Sigmoid colon (tissue), 4 donors: ENCODE results near the gene IRX4.

Experiments used
- POLR2A ChIP-seq, 2 donors: fragments of 450-650 bp; IDR thresholded peaks; one replicate each; pipeline ENCODE4 v1.6.1; 2016; ENCODE audit warnings: antibody characterized with exemption in 2 of 2, mild to moderate bottlenecking in 2 of 2, moderate library complexity in 2 of 2
- POLR2AphosphoS5 ChIP-seq, 4 donors: sonication (generic); formaldehyde crosslinking; IDR thresholded peaks; one replicate each; pipeline ENCODE4 v1.6.1; 2017; ENCODE audit warnings: antibody characterized with exemption in 4 of 4

DNA sequence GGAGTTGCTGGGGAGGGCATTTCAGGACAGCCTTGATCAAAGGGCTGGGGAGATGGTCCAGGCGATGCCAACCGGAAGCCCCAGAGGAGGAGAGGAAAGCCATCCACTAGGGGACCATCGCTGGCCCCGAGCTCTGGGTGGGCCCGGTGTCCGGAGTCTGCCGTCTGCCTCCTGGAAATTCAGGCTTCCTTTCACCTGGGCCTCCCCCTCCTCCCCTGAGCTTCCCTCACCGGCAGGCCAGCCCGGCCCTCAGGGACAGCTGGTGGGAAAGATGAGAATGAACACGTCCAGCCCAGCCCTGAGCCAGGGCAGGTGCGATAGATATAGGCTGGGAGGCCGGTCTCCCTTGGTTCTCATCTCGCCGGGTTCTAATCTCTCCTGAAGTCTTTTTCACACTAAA is 17.2 kb downstream of the IRX4 start:
- TF ChIP-seq POLR2AphosphoS5 (IDR thresholded peaks at IDR 0.05) (no peak), POLR2A (IDR thresholded peaks at IDR 0.05) (no peak)
